Activated CD4-positive, alpha-beta T cell treated with anti-CD3 and anti-CD28 coated beads, Interleukin-2, amount 50 U/mL, for 4 hours (primary cell): ENCODE results near the gene MYO1B.

Experiments
- DNase-seq, 2 experiments: peaks; one replicate each; pipeline ENCODE4 v3.0.0-alpha.2; 2020

MYO1B gene

DNA sequence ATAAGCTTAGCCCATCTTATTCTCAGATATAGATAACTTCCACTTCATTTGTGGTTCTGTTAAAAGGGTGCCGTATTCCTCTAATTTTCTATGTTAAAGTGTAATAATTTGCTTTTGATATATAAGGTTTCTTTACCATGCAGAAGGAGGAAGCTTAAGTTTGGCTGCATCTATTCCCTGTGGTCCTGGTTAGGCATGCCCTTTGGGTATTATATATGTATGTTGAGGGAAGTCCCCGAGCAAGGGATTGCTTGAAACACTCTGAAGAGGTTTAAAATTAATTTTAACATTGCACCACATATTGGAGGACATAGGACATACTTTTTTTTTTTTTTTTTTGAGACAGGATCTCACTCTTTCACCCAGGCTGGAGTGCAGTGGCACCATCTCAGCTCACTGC, 16.9 kb upstream of the MYO1B start:
- DNase-seq: no peak

DNA sequence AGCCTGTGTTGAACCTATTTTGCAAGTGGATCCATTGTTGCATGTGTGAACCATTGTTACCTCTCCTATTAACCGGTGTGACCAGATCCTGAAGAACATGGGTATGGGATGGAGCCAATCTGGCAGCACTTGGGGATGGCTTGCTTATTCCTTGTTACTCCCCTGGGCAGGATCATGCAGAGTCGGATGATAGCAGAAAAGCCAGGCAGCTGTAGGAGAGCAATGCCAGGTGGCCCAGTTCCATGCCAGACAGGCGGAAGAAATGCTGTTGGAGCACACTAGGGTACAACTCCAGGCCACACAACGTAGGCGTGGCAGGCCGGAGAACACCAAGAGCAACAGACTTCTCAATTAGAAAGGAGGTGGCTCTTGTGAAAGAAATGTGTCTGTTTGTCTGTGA, 16.3 kb upstream of the MYO1B start:
- DNase-seq: no peak

DNA sequence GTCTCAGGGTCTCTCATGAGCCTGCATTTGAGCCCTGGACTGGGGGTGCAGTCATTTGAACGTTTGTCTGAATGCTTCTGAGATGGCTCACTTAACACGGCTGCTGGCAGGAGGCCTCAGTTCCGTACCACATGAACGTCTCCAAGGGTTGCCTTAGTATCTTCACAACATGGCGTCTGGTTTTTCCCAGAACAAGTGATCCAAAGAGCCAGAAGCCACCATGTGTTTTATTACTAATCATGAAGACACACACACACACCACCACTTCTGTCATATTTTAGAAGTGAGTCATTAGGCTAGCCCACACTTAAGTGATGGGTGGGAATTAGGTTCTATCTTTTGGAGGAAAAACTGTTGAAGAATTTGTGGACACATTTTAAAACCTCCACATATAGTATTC, 15.0 kb upstream of the MYO1B start:
- no peak for DNase-seq

DNA sequence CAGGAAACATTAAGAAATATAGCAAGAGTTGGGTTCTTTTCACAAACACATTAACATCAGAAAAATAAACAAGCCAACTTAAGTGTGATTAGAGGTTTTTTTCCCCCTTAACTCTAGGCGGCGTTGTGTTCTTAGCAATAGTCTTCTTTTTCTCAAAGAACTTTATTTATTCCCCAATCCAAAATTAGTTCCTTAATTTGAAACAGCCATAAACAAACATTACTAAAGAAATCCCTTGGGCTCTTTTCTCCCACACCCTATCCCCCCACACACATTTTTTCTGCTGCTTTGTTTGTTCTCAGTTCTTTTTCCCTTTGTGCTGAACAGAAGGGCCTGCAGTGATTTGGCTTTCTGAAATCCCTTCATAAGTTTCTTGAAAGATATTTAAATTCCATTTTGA, 13.2 kb upstream of the MYO1B start:
- DNase-seq: no peak

DNA sequence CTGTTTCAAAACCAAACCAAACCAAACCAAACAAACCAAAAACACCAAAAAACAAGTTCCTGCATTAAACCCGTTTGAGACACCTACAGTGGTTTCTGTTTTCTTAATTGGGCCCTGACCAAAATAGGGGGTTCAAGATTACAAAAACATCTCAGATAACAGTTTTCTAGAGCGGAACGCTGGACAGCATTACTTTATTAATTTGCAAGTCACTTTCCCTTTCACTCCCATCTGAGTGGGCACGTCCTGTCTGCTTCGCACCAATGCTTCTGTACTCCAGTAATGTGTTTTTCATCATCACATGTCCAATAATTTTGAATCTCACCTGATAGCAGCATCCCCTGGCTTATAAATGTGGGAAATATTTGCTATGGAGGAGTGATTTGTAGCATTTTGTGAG, 11.7 kb upstream of the MYO1B start:
- no peak for DNase-seq

DNA sequence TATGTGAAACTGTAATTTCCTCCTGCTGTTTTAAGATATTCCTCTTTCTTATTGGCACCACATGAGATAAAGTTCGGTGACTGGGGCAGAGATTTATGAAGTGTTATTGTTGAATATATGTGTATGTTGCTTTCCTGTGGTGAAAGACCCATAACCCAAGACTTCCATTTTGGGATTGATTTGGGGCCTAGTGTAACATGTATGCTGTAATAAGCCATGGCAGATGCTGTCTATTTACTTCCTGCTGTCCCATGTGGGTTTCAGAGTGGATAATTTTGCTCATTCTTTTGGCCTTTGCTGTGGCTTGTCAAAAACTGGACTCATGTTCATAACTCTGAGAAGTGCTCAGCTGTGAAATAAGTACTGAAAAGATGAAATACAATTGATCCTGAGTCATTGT, 10.8 kb upstream of the MYO1B start:
- DNase-seq: no peak

DNA sequence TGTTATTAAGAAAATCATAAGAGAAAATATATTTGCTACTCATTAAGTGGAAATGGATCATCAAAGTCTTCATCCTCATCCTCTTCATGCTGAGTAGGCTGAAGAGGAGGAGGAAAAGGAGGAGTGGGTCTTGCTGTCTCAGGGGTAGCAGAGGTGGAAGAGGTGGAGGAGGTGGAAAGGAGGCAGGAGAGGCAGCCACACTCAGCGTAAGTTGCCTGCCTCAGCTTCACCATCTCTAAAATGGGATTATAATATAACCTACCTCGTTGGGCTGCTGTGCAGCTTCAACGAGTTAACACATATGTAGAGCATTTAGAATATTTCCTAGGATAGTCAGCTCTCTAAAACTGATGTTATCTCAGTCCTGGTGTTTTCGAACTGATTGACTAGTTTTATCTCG, 4.3 kb upstream of the MYO1B start:
- no peak for DNase-seq

DNA sequence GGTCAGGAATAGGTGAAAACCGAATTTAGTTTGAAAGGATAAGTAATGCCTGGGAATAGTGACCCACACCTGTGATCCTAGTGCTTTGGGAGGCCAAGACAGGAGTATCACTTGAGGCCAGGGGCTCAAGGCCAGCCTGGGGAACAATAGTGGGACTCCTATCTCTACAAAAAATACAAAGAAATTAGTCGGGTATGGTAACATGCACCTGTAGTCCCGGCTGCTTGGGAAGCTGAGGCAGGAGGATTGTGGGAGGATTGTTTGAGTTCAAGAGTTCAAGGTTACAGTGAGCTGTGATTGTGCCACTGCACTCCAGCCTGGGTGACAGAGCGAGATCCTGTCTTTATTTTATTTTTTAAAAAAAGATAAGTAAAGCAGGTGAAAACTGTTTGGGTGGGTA, 3.8 kb upstream of the MYO1B start:
- DNase-seq: no peak

DNA sequence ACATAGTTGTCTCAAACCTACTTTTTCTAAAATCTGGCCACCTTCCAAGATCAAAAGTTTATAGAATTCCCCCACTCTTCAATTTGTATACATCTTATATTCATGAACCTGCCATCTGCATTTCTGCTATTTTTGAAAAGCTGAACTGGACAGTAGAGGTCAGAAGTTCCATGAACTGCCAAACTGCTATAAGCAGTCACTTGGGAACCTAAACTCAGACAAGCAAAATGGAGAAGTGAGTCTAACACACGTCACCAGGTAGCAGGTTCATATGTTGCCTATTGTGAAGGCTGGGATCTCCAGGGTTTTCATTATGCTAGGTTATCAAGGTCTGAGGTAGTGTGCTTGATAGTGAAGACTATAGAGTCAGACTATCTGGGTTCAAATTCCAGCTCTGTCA, 2.0 kb upstream of the MYO1B start:
- no peak for DNase-seq

DNA sequence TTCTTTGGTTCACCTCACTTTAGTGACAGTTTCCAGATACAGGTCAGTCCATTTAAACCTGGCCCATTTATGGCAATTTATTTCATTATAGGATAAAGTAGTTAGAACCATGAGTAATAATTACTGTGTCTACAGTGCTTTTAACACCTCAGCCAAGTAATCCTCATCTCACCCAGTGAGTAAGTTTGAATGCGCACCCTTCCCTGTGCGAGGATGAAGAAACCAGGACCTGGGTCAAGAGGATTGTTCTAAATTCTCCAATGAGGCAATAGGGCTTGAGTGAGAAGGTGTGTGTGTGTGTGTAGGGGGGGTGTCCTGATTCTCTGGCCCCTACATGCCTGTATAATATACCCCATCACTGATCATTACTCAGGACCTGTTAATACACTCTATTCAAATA, 854 bp upstream of the MYO1B start:
- no peak for DNase-seq

DNA sequence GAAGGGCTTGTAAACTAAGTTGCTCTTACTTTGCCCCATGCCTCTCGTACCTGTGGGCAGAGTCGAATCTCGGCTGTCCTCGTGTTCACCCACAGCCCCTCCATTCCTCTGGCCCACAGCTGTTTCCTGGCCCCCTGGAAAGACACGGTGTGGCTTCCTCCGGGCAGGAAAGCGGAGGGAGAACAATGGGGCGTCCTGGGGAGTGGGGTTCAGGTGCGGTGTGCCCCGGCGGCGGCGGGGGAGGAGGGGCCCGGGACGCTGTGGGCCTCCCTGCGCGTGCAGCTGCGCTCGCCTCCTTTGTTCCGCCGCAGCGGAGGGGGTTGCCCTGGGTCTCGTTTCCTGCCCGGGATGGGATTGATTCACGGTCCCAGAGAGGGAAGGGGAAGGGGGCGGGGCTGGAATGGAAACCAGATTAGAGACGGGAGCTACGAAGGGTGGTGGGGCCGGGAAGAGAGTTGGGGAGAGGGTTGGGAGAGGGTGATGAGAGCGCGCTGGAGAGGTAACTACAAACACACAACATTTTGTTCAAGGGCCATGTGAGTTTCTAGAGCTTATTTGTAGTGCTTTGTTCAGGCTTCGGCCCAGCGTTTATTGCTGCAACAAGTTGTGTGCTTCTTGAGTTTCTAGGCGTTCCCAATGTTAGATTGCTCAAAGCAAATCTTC, 796 bp downstream of the MYO1B start:
- DNase-seq: peak; percentile 0 to 4

DNA sequence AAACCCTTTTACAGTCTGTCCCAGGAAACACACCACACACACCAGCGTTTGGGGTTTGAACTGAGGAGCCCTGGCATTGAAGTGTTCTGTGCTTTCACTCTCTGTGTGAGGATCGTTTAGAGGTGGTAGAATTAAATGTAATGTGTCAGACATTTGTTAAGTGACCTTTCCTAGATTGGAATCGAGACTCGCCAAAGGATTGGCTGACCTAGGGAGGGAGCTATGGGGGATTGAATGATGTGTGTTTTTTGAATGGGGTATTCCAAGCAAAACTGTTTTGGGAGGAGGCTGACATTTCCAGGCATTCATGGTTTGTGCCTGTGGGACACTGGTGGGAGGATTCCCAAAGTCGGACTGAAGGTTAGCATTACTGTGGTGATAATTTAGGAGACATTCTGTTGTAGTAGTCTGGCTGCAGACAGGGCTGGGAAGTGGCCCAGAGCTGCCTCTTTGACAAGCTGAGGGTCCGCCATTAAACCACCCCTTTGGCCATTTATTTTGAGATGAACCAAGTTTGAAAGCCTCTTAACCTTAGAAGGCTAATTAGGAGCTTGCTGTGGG, 1.7 kb downstream of the MYO1B start:
- no peak for DNase-seq

DNA sequence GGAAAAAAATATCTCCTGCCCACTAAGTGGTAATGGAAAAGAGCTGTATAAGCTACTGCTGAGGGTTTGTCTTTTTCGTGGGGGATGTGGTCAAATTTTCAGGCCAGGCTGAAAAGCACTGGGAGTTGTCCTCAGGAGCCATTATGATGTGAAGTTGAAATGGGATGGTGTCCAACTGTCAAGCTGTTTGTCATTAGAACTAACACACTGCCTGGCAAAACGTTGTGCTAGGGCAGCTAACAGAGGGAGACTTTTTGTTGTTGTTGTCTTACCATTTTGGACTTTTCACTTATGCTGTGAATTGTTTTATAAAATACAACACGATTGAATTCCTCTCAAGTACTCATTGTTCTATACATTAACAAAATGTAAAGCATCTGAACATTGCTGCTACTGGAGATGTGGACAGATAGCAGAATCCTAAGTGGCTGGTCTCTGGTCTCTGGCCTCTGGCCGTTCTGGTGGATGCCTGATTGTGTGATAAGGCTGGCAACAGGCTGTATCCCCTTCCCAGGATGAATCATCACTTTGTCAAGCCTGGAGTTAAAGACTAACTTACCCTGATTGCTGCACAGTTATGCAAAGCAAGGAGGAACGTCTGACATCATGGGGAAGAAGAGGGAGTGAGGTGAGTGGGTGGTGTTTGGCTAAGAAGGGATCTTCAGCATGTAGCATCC, 2.3 kb downstream of the MYO1B start:
- DNase-seq: no peak

DNA sequence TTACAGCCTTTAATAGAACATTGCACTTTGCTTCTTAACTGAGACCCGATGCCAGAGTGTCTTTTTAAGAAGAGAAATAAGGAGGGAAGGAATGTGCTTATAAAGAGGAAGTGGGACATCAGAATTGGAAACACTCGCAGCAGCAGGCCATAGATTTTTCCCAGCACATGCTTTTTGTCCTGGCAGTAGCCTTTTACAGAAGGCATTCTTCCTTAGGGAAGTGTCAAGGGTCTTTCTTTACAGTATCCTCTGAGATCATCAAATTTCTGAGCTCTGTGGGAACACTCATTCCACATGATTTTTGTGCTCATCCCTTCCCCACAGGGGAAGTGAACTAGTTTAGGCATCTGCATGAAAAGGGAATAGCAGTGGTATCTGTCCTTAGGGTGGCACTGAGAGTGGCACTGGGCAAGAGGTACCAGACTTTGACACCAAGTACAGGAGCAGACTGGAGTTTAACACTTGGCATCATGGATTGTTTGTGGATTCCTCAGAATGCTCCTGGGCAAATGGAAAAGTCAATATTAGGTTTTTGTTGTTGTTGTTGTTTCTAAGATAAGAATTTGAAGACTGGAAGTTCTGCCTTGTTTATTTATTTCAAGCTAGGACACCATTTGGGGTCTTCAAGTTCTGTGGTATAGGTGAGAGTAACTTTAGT, 4.1 kb downstream of the MYO1B start:
- DNase-seq: no peak

DNA sequence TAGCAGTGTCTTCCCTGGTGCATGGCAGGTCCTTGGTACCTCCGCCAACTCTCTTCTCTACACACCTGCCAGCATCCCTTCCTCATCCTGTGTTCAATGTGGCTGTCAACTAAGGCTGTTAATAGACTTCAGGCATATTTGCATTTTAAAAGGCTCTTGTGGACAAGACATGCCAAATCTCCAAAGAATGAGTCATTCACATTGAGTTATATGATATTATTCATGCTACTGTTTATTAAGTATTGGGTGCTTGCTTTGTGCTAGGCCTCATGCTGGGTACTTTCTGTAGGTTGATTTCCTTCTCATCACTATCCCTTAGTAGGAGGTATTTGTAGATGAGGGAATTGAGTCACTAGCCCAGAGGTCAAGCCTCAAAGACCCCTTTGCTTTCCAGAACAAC, 5.2 kb downstream of the MYO1B start:
- DNase-seq: no peak

DNA sequence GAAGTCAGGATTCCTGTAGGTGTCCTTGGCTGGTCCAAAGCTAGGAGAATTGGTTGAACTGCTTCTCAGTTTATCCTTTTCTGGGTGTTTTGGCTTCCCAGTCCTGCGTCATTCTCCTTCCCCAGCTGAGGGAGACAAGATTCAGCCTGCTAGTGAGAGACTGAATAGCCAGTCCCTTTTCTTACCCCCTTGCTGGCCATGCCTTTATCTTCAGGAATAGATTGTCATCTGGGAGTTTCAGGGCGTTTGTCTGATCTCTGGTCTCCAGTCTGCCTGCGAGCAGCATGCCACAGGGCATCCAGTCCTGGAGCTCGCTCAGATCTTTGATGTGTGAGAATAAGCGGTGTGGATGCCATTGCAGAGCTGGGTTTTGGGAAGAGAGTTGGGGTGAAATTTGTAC, 5.8 kb downstream of the MYO1B start:
- no peak for DNase-seq

DNA sequence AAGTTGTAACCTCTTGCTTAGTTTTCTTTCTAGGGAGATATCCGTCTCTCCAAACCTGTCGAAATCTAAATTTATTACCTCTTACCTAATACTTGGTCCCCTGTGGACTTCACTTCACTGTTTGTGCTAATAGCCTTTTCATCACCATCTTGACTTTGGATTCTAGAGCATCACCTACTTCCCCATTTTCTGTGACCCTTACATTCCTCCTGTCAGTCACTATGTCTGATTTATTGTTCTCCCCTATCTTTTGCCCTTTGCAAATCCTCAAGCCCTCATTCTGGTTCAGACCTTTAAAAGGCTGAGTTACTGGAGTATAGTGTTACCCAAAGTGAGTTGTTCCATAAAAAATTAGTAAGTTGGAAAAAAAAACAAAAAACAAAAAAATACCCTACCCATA, 7.5 kb downstream of the MYO1B start:
- no peak for DNase-seq

DNA sequence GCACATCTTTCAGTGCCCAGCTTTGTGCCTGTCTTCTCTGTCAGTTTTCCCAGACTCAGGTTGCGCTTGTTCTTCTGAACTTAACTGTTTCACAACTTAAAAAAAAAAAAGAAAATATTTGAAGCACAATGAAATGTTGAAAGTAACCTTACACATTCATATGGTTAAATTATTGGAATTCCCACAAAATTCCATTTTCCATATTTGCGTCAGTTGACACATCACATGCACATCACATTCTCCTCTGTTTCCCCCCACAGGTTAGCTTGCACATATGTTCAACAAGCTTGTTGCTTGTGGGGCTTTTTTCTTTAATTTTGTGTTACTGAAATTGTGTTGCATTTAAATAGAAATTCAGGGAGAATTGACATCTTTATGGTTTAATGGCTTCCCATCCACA, 8.3 kb downstream of the MYO1B start:
- DNase-seq: no peak

DNA sequence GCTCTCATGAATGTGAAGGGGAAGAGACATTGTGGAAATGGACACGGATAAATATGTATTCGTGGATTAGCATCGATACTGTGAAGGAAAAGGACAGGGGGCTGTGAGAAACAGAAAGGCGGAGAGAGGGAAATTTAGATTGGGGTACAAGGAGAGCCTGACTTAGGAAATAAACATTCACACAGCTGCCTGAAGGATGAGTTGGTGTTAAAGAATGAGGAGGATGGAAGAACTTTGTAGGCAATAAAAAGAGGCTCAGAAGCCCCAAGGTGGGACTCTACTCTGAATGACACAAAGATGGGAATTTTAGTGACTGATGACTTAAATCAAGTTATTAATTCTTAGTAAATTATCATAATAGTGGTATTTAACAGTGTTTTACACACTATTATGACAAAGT, 10.1 kb downstream of the MYO1B start:
- DNase-seq: no peak

DNA sequence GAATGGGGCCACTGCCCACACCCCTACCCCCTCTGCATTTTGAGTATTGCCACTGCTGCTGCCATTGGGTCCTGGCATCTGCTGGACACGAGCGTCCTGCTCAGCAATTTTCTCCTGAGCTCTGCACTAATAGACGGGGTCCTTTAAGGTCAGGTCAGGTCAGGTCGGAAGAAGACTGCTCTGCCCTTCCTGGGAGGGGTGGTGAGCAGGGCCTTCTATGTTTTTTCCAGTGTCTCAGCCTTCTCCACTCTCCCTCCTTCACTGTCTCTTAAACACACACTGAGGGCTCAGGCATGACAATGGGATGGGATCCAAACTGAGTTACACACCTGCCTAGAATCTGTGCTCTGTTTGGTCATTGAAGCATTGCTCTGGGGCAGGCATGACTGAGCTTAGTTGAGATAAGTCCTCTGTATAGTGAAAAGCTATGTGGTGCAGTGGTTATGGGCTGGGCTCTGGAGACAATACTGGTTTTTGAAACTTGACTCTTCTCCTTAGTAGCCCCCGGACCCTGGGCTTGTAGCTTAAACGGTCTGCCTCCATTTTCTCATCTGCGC, 10.6 kb downstream of the MYO1B start:
- no peak for DNase-seq

DNA sequence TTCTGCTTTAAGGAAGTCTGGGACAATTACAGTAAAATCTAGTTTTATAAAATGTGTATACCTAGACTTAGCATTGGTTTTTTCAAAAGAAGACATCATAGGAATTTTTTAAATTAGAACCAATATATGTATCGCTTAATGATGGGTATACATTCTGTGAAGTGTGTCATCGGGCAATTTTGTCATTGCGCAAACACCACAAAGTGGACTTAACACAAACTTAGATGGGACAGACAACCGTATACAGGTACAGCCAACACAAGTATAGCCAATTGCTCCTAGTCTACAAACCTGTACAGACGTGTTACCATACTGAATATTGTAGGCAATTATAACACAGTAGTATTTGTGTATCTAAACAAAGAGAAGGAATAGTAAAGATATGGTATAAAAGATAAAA, 12.7 kb downstream of the MYO1B start:
- DNase-seq: no peak

DNA sequence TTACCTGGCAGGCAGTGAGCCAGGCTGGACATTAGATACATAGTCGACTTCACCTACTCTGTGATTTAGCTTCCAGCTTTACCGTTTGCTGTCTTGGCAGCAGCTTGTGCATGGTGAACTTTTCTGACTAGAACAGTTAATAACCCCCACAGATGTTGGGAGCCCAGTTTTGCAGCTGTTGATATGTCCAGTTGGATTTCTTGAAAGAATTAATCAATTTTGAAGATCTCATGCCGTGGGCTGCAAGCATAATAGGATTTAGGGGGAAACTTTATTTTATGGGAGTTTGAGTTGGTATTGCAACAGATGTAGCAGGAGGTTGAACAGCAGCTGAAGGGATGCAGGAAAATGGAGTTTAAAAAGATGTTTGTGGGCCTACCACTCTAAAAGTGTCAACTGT, 13.8 kb downstream of the MYO1B start:
- DNase-seq: no peak

DNA sequence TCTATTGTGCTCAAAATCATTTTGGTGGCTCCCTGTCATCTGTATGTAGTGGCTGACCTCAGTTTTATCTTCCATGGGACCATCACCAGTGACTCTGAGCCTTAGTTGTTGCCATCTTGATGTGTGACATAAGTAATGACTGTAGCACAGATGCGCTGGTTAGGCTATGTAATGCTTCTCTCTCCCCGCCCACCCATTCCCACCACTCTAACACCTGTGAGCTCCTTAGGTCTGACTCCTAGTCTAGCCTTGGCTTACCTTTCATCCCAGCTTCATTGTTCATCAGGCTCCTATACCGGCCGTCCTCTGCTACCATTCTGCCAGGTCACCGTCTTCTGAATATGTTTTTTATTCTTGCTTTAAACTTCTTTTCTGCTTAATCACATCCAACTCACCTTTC, 17.2 kb downstream of the MYO1B start:
- no peak for DNase-seq

DNA sequence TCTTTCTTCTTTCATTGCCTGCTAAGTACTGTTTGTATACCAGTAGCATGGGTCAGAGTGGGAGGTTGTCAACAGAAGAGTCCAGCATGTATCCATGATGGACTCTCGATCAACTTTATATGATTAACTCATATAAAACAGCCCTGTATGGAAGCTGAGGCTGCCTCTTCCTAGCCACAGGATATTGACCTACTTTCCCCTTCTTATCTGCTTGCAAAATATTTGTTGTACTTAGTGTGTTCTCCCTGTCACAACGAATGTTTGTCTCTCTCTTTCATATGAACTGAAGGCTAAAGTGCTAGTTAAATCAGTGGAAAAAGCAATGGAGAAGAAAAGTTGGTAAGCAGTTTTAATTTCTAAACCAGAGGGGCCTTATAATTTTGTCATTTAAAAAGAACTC, 17.8 kb downstream of the MYO1B start:
- DNase-seq: no peak
